ENCODE data around the gene CEP162.

Gene CEP162

DNA sequence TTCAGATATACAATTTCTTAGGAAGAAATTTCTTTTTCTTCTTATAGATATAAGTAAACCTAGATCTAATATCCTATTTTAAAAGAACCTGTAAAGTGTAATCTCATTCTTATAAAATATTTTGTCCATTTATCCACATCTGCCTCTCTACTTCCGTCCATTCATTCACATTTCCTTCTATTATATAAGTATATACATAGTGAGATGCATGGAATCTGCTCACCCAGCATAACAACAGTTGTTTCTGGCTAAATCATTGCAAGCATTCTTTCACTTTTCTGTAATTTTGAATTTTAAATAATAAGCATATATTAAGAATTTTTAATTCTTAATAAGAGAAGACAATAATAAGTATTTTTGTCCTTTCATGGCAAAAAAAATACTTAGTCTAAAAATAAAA, 45.4 kb downstream of the CEP162 start:
- Histone ChIP-seq H3K36me3 (ENCODE audit: insufficient read depth, low read length) (no peaks in the 10 kb centered on the region), H2AFZ (ENCODE audit: low read length) (no peak overlapping the region), H3F3A (ENCODE audit: low read depth) (no peaks in the 10 kb centered on the region), H3K4me3 (ENCODE audit: low read length, poor library complexity, severe bottlenecking) (no peak overlapping the region), H3K79me2 (ENCODE audit: insufficient read depth, low read length) (no peaks in the 10 kb centered on the region), H3K9ac (ENCODE audit: low read depth, low read length, poor library complexity, severe bottlenecking) (no peak overlapping the region), H3K27me3 (ENCODE audit: insufficient read depth, low read length, poor library complexity, severe bottlenecking) (no peaks in the 10 kb centered on the region), H3K4me1 (ENCODE audit: insufficient read depth, low read length, poor library complexity, severe bottlenecking) (no peaks in the 10 kb centered on the region), H4K20me1 (ENCODE audit: insufficient read depth, low read length, poor library complexity, severe bottlenecking) (no peaks in the 10 kb centered on the region), H3K9me3 (ENCODE audit: insufficient read depth, low read depth, low read length) (no peaks in the 10 kb centered on the region), H3K9me2 (replicated peaks; ENCODE audit: low read depth, low read length) (no peaks in the 10 kb centered on the region), H3K4me2 (ENCODE audit: low read depth, low read length, poor library complexity, severe bottlenecking) (no peak overlapping the region)
- TF ChIP-seq EZH2phosphoT487 (IDR thresholded peaks at IDR 0.05; ENCODE audit: borderline replicate concordance) = no peak
- TF ChIP-seq, protein P1, sequence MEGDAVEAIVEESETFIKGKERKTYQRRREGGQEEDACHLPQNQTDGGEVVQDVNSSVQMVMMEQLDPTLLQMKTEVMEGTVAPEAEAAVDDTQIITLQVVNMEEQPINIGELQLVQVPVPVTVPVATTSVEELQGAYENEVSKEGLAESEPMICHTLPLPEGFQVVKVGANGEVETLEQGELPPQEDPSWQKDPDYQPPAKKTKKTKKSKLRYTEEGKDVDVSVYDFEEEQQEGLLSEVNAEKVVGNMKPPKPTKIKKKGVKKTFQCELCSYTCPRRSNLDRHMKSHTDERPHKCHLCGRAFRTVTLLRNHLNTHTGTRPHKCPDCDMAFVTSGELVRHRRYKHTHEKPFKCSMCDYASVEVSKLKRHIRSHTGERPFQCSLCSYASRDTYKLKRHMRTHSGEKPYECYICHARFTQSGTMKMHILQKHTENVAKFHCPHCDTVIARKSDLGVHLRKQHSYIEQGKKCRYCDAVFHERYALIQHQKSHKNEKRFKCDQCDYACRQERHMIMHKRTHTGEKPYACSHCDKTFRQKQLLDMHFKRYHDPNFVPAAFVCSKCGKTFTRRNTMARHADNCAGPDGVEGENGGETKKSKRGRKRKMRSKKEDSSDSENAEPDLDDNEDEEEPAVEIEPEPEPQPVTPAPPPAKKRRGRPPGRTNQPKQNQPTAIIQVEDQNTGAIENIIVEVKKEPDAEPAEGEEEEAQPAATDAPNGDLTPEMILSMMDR (conservative IDR thresholded peaks at IDR 0.05; ENCODE audit: low read length) = no peak

DNA sequence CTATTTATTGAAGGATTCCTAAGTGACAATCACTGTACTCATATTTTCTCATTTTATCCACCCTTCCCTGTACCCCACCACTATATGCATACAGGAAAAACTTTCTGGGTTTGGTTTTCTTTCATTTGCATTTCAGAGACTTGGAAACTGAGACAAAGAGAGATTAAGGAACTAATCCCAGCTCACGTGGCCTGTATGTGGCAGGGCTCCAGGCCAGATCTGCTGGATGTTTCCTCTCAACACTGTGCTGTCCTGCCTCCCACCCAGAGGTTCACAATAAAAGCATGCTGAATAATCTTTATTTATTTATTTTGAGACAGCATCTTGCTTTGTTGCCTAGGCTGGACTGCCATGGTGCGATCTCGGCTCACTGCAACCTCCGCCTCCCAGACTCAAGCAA, 50.2 kb downstream of the CEP162 start:
- Histone ChIP-seq H3K9me3 (ENCODE audit: insufficient read depth, low read depth, low read length) (no peaks in the 10 kb centered on the region), H3K9ac (ENCODE audit: low read depth, low read length, poor library complexity, severe bottlenecking) (no peak overlapping the region), H3K9me2 (replicated peaks; ENCODE audit: low read depth, low read length) (no peaks in the 10 kb centered on the region), H3K4me1 (ENCODE audit: insufficient read depth, low read length, poor library complexity, severe bottlenecking) (no peaks in the 10 kb centered on the region), H2AFZ (ENCODE audit: low read length) (no peak overlapping the region), H3F3A (ENCODE audit: low read depth) (no peaks in the 10 kb centered on the region), H4K20me1 (ENCODE audit: insufficient read depth, low read length, poor library complexity, severe bottlenecking) (no peaks in the 10 kb centered on the region), H3K27me3 (ENCODE audit: insufficient read depth, low read length, poor library complexity, severe bottlenecking) (no peaks in the 10 kb centered on the region), H3K36me3 (ENCODE audit: insufficient read depth, low read length) (peaks cover 3% of the 10 kb centered on the region; the same call in 1 of the 2 replicates), H3K79me2 (ENCODE audit: insufficient read depth, low read length) (no peaks in the 10 kb centered on the region), H3K4me3 (ENCODE audit: low read length, poor library complexity, severe bottlenecking) (no peak overlapping the region), H3K4me2 (ENCODE audit: low read depth, low read length, poor library complexity, severe bottlenecking) (no peak overlapping the region)
- TF ChIP-seq, protein P1 (conservative IDR thresholded peaks at IDR 0.05; ENCODE audit: low read length) = no peak
- TF ChIP-seq EZH2phosphoT487 (IDR thresholded peaks at IDR 0.05; ENCODE audit: borderline replicate concordance) = no peak

DNA sequence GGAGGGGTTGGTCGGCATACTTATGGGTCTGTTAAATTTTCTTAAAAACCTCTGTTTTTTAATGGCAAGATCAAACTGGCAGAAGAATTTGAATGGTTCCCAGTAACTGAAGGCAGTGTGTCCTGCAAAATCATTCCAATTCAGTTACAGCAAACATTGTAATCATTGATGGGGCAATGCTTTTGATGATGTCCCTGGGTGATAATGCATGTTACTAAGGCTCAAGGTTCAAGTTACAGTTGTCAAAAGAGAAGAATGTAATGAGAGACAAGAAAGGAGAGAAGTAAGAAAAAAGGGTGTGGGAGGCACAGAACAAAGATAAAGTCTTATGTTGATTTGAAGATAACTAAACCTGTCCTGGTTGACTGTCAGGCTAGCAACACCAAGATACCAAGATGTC, 54.9 kb downstream of the CEP162 start:
- H3K9me2 ChIP-seq (replicated peaks; ENCODE audit: low read depth, low read length) = no peaks in the 10 kb centered on the region
- no peak overlapping the region for H3K9ac ChIP-seq (ENCODE audit: low read depth, low read length, poor library complexity, severe bottlenecking)
- no peak overlapping the region for H2AFZ ChIP-seq (ENCODE audit: low read length)
- H3K36me3 ChIP-seq (ENCODE audit: insufficient read depth, low read length) = peaks cover 6% of the 10 kb centered on the region; the same call in 1 of the 2 replicates
- TF ChIP-seq, protein P1 (conservative IDR thresholded peaks at IDR 0.05; ENCODE audit: low read length) = no peak
- no peak for TF ChIP-seq EZH2phosphoT487 (IDR thresholded peaks at IDR 0.05; ENCODE audit: borderline replicate concordance)
- no peaks in the 10 kb centered on the region for H3F3A ChIP-seq (ENCODE audit: low read depth)
- no peak overlapping the region for H3K4me3 ChIP-seq (ENCODE audit: low read length, poor library complexity, severe bottlenecking)
- H3K9me3 ChIP-seq (ENCODE audit: insufficient read depth, low read depth, low read length) = no peaks in the 10 kb centered on the region
- H3K4me1 ChIP-seq (ENCODE audit: insufficient read depth, low read length, poor library complexity, severe bottlenecking) = no peaks in the 10 kb centered on the region
- H3K27me3 ChIP-seq (ENCODE audit: insufficient read depth, low read length, poor library complexity, severe bottlenecking) = no peaks in the 10 kb centered on the region
- H3K79me2 ChIP-seq (ENCODE audit: insufficient read depth, low read length) = no peaks in the 10 kb centered on the region
- no peaks in the 10 kb centered on the region for H4K20me1 ChIP-seq (ENCODE audit: insufficient read depth, low read length, poor library complexity, severe bottlenecking)
- no peak overlapping the region for H3K4me2 ChIP-seq (ENCODE audit: low read depth, low read length, poor library complexity, severe bottlenecking)
